HUDEP-2 (cell line): ENCODE measurements around the gene KNSTRN.

Source experiments
- DNase-seq, 76 experiments: peaks; one replicate each; lab custom pipeline; 2025; ENCODE audit not compliant: unreplicated experiment in 76 of 76; lab: John Stamatoyannopoulos, UW

The KNSTRN gene

DNA sequence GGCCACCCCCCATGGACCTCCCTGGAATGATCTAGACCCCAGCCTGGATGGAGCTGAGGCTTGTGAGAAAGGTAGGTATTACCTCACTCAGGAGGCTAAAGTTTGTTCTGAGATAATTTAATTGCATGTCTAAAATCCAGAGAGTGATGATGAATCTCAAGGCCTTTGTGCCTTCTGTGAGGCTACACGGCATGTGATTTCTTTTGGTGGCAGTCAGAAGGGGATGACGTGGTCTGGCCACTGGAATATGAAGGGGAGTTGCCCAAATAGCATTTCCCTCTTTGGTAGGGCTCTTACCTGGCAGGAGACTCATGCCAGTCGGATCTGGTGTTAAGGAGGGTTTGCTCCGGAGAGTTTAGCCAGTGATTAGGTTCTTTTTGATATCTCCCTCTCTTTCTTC lies 60.7 kb downstream of the KNSTRN start:
- no peak for DNase-seq

DNA sequence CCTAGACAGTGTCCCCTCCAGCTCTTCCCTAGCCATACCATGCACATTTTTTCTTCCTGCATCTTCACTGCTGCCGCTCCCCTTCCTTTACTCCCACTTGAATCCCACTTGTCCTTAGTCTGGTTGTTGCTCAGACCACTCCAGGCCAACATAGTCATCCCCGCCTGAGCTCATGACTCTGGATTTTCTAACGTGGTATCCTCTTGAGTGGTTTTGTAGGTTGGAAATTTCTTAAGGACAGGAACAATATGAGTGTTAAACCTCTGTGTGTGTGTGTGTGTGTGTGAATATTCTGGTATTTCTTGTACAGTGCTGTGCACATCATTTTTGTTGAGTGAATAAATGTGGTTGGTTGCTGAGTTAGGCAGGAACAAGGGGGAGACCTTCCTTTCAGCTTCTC lies 61.3 kb downstream of the KNSTRN start:
- DNase-seq: no peak
